ENCODE data around the gene PBRM1. TPM values are rescaled to one million over a fixed set of nuclear protein-coding genes. Genes with fewer than 3 reads are reported as not detected.

Gene PBRM1
- total RNA-seq, 2 experiments from 2014 or later, result 75.7 to 91.1 TPM

GRCh38 chr3:52528586-52529375 lies 156.9 kb downstream of the PBRM1 start:
- no peak overlapping the region for H3K27ac ChIP-seq (ENCODE audit: low read depth, low read length, poor library complexity, severe bottlenecking)
- H3K9me3 ChIP-seq (ENCODE audit: low read length), result no peaks in the 10 kb centered on the region
- H3K4me1 ChIP-seq (ENCODE audit: insufficient read depth, low read length, poor library complexity, severe bottlenecking), result peaks cover 14% of the 10 kb centered on the region
- H3K4me3 ChIP-seq (ENCODE audit: low read depth, low read length, poor library complexity, severe bottlenecking), result no peak overlapping the region
- CTCF ChIA-PET (ENCODE audit: unreplicated experiment), result no interaction called here
- no peak overlapping the region for H3K4me2 ChIP-seq (ENCODE audit: low read length)
- H4K20me1 ChIP-seq (ENCODE audit: insufficient read depth, low read length), result 0 out of 2 replicates have a peak, but pooled peaks cover 6% of the 10 kb centered on the region
- POLR2A ChIA-PET, result interaction anchor here (0.6 kb wide), 1 partner anchor 24 kb away, joined by 4 read pairs; no protein-coding TSS in a partner anchor
- H3K79me2 ChIP-seq (ENCODE audit: insufficient read depth, low read depth, low read length), result peaks cover 12% of the 10 kb centered on the region; the same call in 1 of the 2 replicates
- intact Hi-C loops (cut with micrococcal nuclease; ENCODE audit: unreplicated experiment), result no loop called here
- no peaks in the 10 kb centered on the region for H3K9me2 ChIP-seq (ENCODE audit: insufficient read depth, low read length)
- no TSS peak for BruUV-seq (replicated peaks)
- peaks cover 31% of the 10 kb centered on the region for H3K36me3 ChIP-seq (ENCODE audit: insufficient read depth, low read length)
- no peak overlapping the region for H2AFZ ChIP-seq (ENCODE audit: low read length)
- DNase-seq (ENCODE audit: low spot score), result no peak
- TF ChIP-seq EZH2phosphoT487 (IDR thresholded peaks at IDR 0.05; ENCODE audit: borderline replicate concordance, low read depth, low read length) (no peak), CTCF (conservative IDR thresholded peaks at IDR 0.05; ENCODE audit: low read length) (no peak)

- peaks cover 14% of the 10 kb centered on the region for H3K4me1 ChIP-seq (ENCODE audit: insufficient read depth, low read length, poor library complexity, severe bottlenecking)
- H3K9me3 ChIP-seq (ENCODE audit: low read length), result no peaks in the 10 kb centered on the region
- no peak overlapping the region for H3K4me3 ChIP-seq (ENCODE audit: low read depth, low read length, poor library complexity, severe bottlenecking)
- BruUV-seq (replicated peaks), result no TSS peak
- H3K9me2 ChIP-seq (ENCODE audit: insufficient read depth, low read length), result no peaks in the 10 kb centered on the region
- no peak overlapping the region for H3K27ac ChIP-seq (ENCODE audit: low read depth, low read length, poor library complexity, severe bottlenecking)
- 0 out of 2 replicates have a peak, but pooled peaks cover 6% of the 10 kb centered on the region for H4K20me1 ChIP-seq (ENCODE audit: insufficient read depth, low read length)
- ChIA-PET POLR2A (interaction anchor here (0.6 to 1.9 kb wide), 2 partner anchors 8 to 25 kb away, joined by 4 to 6 read pairs; partner anchors contain the start of gene UQCC5), CTCF (ENCODE audit: unreplicated experiment) (no interaction called here)
- intact Hi-C loops (cut with micrococcal nuclease; ENCODE audit: unreplicated experiment), result no loop called here
- H3K4me2 ChIP-seq (ENCODE audit: low read length), result no peak overlapping the region
- H3K79me2 ChIP-seq (ENCODE audit: insufficient read depth, low read depth, low read length), result peaks cover 12% of the 10 kb centered on the region; the same call in 1 of the 2 replicates
- no peak for DNase-seq (ENCODE audit: low spot score)
- TF ChIP-seq CTCF (conservative IDR thresholded peaks at IDR 0.05; ENCODE audit: low read length) (no peak), EZH2phosphoT487 (IDR thresholded peaks at IDR 0.05; ENCODE audit: borderline replicate concordance, low read depth, low read length) (no peak)
- H3K36me3 ChIP-seq (ENCODE audit: insufficient read depth, low read length), result peaks cover 34% of the 10 kb centered on the region
- H2AFZ ChIP-seq (ENCODE audit: low read length), result no peak overlapping the region
Measured at GRCh38 chr3:52527732-52528585, 157.8 kb downstream of the PBRM1 start.
